Endothelial cell (in vitro differentiated cells): ENCODE results near the gene CMSS1. TPM values are rescaled to one million over a fixed set of nuclear protein-coding genes. Genes with fewer than 3 reads are reported as not detected.

Experiments used
- DNase-seq: peaks from one replicate; pipeline ENCODE4 v3.0.0; 2021; ENCODE audit warnings: low spot score
- H3K27ac Mint-ChIP-seq: one replicate; pipeline ENCODE4 v1.8.0; 2021; ENCODE audit warnings: mixed read lengths, inconsistent platforms; ENCODE audit not compliant: unreplicated experiment
- H3K27me3 Mint-ChIP-seq: one replicate; pipeline ENCODE4 v1.8.0; 2021; ENCODE audit warnings: mild to moderate bottlenecking, moderate library complexity, mixed read lengths, inconsistent platforms; ENCODE audit not compliant: unreplicated experiment
- H3K36me3 Mint-ChIP-seq: one replicate; pipeline ENCODE4 v1.8.0; 2021; ENCODE audit warnings: mild to moderate bottlenecking, low read depth, mixed read lengths, inconsistent platforms; ENCODE audit not compliant: unreplicated experiment
- H3K4me1 Mint-ChIP-seq: one replicate; pipeline ENCODE4 v1.8.0; 2021; ENCODE audit warnings: mild to moderate bottlenecking, mixed read lengths, inconsistent platforms; ENCODE audit not compliant: unreplicated experiment
- H3K4me3 Mint-ChIP-seq: one replicate; pipeline ENCODE4 v1.8.0; 2021; ENCODE audit warnings: mild to moderate bottlenecking, mixed read lengths, inconsistent platforms; ENCODE audit not compliant: unreplicated experiment
- H3K9me3 Mint-ChIP-seq: one replicate; pipeline ENCODE4 v1.8.0; 2021; ENCODE audit warnings: mixed read lengths, inconsistent platforms; ENCODE audit not compliant: unreplicated experiment
- CTCF ChIP-seq: fragments of 200-600 bp; sonication (generic); IDR thresholded peaks from one replicate; pipeline ENCODE4 v1.5.0; 2021; ENCODE audit warnings: antibody characterized with exemption; ENCODE audit not compliant: unreplicated experiment
- total RNA-seq: library from RNA; stranded (reverse); fragmentation: NEBNext Ultra II Directional; extraction: Animal tissue kit (Norgen Biotek cat#: 25700); gene quantifications from one replicate; pipeline ENCODE4 v1.2.1, GENCODE V29; 2021; ENCODE audit not compliant: unreplicated experiment

The CMSS1 gene
- total RNA-seq, 1 donor from 2014 or later: 25.8 TPM

- Mint-ChIP-seq H3K4me1 (peaks cover 2% of the 10 kb centered on the region), H3K27ac (no peak overlapping the region), H3K9me3 (no peaks in the 10 kb centered on the region), H3K4me3 (no peak overlapping the region), H3K27me3 (no peaks in the 10 kb centered on the region), H3K36me3 (no peaks in the 10 kb centered on the region)
- no peak for DNase-seq
- TF ChIP-seq CTCF: no peak
These were observed 265.5 kb downstream of the CMSS1 start for GRCh38 chr3:100083209-100083608.

- H3K4me1 Mint-ChIP-seq: peaks cover 2% of the 10 kb centered on the region
These were observed 266.6 kb downstream of the CMSS1 start for GRCh38 chr3:100084100-100084806.

GRCh38 chr3:100086401-100086800 lies 268.7 kb downstream of the CMSS1 start:
- H3K4me3 Mint-ChIP-seq: no peak overlapping the region
- no peak for DNase-seq

More at GRCh38 chr3:100084100-100084806, 266.6 kb downstream of the CMSS1 start:
- DNase-seq: no peak
- Mint-ChIP-seq H3K36me3 (no peaks in the 10 kb centered on the region), H3K27ac (no peak overlapping the region), H3K27me3 (no peaks in the 10 kb centered on the region), H3K4me3 (no peak overlapping the region), H3K9me3 (no peaks in the 10 kb centered on the region)
- no peak for TF ChIP-seq CTCF

GRCh38 chr3:100087198-100087597 lies 269.5 kb downstream of the CMSS1 start:
- DNase-seq: no peak
- Mint-ChIP-seq H3K9me3 (no peaks in the 10 kb centered on the region), H3K36me3 (no peaks in the 10 kb centered on the region), H3K4me1 (peaks cover 12% of the 10 kb centered on the region), H3K27ac (no peak overlapping the region), H3K4me3 (no peak overlapping the region), H3K27me3 (no peaks in the 10 kb centered on the region)
- TF ChIP-seq CTCF: no peak

More at GRCh38 chr3:100086401-100086800, 268.7 kb downstream of the CMSS1 start:
- H3K36me3 Mint-ChIP-seq: no peaks in the 10 kb centered on the region
- H3K9me3 Mint-ChIP-seq: no peaks in the 10 kb centered on the region
- H3K4me1 Mint-ChIP-seq: peaks cover 11% of the 10 kb centered on the region
- TF ChIP-seq CTCF: no peak
- no peaks in the 10 kb centered on the region for H3K27me3 Mint-ChIP-seq
- H3K27ac Mint-ChIP-seq: no peak overlapping the region

- no peaks in the 10 kb centered on the region for H3K9me3 Mint-ChIP-seq
- TF ChIP-seq CTCF: no peak
- DNase-seq: no peak
- no peak overlapping the region for H3K4me3 Mint-ChIP-seq
- H3K27me3 Mint-ChIP-seq: no peaks in the 10 kb centered on the region
- H3K27ac Mint-ChIP-seq: no peak overlapping the region
- no peaks in the 10 kb centered on the region for H3K36me3 Mint-ChIP-seq
- peaks cover 14% of the 10 kb centered on the region for H3K4me1 Mint-ChIP-seq
These were observed 271.2 kb downstream of the CMSS1 start for GRCh38 chr3:100088735-100089368.
